Measurements from ENCODE around the gene USH1C. TPM values are rescaled to one million over a fixed set of nuclear protein-coding genes. Genes with fewer than 3 reads are reported as not detected.

USH1C gene
- total RNA-seq, 1 experiment from 2014 or later, result 1.0 TPM

GRCh38 chr11:17581036-17581731 lies 37.0 kb upstream of the USH1C start:
- no peak overlapping the region for H2BK12ac ChIP-seq (ENCODE audit: insufficient read length, low read depth, low read length)
- H4K8ac ChIP-seq (replicated peaks; ENCODE audit: insufficient read length, low read depth, low read length), result no peak overlapping the region
- no peaks in the 10 kb centered on the region for H3K4me1 ChIP-seq (ENCODE audit: insufficient read depth, low read length)
- no peak overlapping the region for H3T11ph ChIP-seq (ENCODE audit: low read length)
- H3K79me2 ChIP-seq (ENCODE audit: insufficient read depth, low read length), result no peaks in the 10 kb centered on the region
- H3K9me3 Mint-ChIP-seq, result peaks cover 2 to 4% of the 10 kb centered on the region in 2 experiments; a peak in 2 of 5 replicates
- H3K27me3 Mint-ChIP-seq (ENCODE audit: low read depth), result peaks cover 7% of the 10 kb centered on the region
- H3K36me3 Mint-ChIP-seq (ENCODE audit: insufficient read depth in 1 of 3, low read depth in 3 of 3), result no peaks in the 10 kb centered on the region
- H3K4me3 Mint-ChIP-seq, result no peak overlapping the region
- H3K23me2 ChIP-seq (ENCODE audit: insufficient read length, low read depth, low read length, poor library complexity, severe bottlenecking), result no peaks in the 10 kb centered on the region
- no peak overlapping the region for H2BK20ac ChIP-seq (ENCODE audit: low read depth, low read length, poor library complexity, severe bottlenecking)
- H3K14ac ChIP-seq (ENCODE audit: insufficient read depth, low read length), result no peak overlapping the region
- no peak overlapping the region for H4K91ac ChIP-seq (ENCODE audit: insufficient read length, low read depth, low read length)
- no peak overlapping the region for H2AK5ac ChIP-seq (ENCODE audit: insufficient read length, low read length)
- H3K27me3 ChIP-seq (ENCODE audit: insufficient read depth, low read length), result no peaks in the 10 kb centered on the region
- H4K5ac ChIP-seq (ENCODE audit: insufficient read length, low read depth, low read length), result no peak overlapping the region
- no peak overlapping the region for H2BK5ac ChIP-seq (ENCODE audit: insufficient read length, low read length)
- no peak overlapping the region for H3K27ac ChIP-seq (ENCODE audit: insufficient read length, low read depth, low read length)
- no peak overlapping the region for H3K56ac ChIP-seq (ENCODE audit: insufficient read length, low read depth, low read length)
- no peak for TF ChIP-seq CTCF (conservative IDR thresholded peaks at IDR 0.05)
- no peak overlapping the region for H2AFZ ChIP-seq (ENCODE audit: low read length)
- no peak overlapping the region for H3K27ac Mint-ChIP-seq
- H3K4me1 Mint-ChIP-seq, result peaks cover 17 to 19% of the 10 kb centered on the region in 2 experiments
- H3K18ac ChIP-seq (ENCODE audit: insufficient read length, low read depth, low read length), result no peak overlapping the region
- no CpG with 5 or more reads among the region's 6 CpGs for WGBS (ENCODE audit: extremely low coverage, insufficient read length, low lambda C conversion rate)
- H3K79me1 ChIP-seq (ENCODE audit: insufficient read depth, low read depth, low read length, poor library complexity, severe bottlenecking), result no peaks in the 10 kb centered on the region
- no peak overlapping the region for H3K4me2 ChIP-seq (ENCODE audit: insufficient read depth, insufficient read length, low read length)
- H3K9ac ChIP-seq (ENCODE audit: extremely low read depth, insufficient read length, low read length), result no peak overlapping the region
- no peak overlapping the region for H3K4ac ChIP-seq (ENCODE audit: low read depth, low read length)
- H2BK15ac ChIP-seq (ENCODE audit: low read depth, low read length), result no peak overlapping the region
- H4K20me1 ChIP-seq (ENCODE audit: control insufficient read depth, insufficient read depth, insufficient read length), result no peaks in the 10 kb centered on the region
- no peak for DNase-seq
- no peaks in the 10 kb centered on the region for H3K9me3 ChIP-seq (ENCODE audit: control insufficient read depth, low read depth, low read length)
- no peak overlapping the region for H2BK120ac ChIP-seq (ENCODE audit: low read depth, low read length, poor library complexity, severe bottlenecking)
- H3K23ac ChIP-seq (ENCODE audit: insufficient read length, low read depth, low read length), result no peak overlapping the region
